ENCODE results near the gene MROH9.
"Not testable (repeated sequence)": the region's sequence is repeated elsewhere in the genome, so short reads cannot be mapped to it uniquely, and the experiment has no call there.

Gene MROH9, protein sequence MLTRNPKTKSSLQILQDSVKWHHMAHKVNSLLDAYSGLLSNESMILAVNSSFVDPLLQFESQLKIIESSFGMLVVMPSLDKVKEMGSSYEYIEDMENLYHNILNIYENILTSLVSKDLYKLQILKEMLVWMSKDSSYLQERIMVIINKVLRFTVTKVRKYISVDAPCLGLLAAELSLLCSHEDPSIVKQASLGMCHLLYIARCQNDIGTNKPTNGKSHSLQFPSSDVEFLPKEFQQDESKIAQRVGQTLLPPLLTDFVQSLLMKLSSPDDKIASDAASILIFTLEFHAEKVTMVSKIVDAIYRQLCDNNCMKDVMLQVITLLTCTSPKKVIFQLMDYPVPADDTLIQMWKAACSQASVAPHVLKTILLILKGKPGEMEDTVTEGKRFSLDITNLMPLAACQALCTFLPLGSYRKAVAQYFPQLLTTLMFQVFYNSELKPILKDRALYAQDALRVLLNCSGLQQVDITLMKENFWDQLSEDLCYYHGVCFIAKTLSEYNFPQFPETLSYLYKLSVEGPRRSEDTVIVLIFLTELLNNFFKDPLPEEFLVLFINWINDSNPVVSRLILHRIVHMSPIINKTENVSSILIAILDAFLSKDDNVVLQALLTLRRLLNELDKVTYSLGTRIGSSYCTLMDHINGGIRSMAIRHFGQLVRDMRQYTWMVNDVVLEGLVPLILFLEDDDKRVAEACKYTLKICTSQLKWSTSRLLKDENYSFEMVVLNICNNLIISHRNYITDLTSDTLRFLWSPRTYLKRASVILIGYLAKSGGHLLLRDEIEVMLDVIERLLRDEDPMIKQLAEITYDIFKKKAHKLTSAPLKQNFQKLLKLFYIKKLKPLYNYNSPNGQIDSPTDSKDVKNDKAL

DNA sequence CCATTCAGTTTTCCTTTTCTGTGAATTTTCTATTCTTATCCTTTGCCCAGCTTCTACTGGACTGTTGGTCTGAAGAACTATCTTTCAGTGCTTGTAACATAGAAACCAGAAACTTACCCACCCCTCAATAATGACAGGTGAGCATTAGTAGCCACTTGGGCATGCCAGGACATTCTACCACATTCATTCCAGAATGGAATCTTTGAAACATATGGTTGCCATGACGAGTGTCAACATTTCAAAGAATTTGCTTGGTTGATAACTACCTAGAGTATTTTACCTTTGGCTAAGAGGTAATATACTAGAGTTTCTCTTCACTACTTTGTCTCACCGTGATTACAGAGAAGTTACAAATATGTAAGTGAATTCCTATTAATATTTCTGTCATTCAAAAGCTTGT lies at the start of gene MROH9:
MROH9 (plus strand) TSS at position 304 of the 400 bp plus-strand sequence. CDS start 10,023 bp downstream, outside the sequence.
- no peak for DNase-seq (ENCODE audit: low read depth)

DNA sequence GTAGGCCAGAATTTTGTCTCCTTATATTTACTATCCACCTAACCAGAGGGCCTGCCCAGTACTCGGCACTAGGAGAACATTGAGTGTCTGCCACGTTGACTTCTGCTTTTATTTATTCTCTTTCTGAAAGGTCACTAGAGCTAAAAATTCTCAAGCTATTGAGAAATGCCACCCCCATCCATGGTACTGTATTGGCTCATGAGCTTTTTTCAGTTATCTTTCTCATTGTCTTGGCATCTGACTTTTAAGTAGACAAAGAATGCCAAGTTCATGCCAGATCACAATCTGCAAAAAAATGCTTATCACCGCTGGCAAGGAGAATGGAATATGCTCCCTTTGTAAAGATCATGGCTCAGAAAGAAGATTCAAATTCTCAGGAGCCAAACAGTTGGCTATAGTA lies 49.8 kb upstream of the MROH9 start:
- DNase-seq (ENCODE audit: low read depth): no peak

DNA sequence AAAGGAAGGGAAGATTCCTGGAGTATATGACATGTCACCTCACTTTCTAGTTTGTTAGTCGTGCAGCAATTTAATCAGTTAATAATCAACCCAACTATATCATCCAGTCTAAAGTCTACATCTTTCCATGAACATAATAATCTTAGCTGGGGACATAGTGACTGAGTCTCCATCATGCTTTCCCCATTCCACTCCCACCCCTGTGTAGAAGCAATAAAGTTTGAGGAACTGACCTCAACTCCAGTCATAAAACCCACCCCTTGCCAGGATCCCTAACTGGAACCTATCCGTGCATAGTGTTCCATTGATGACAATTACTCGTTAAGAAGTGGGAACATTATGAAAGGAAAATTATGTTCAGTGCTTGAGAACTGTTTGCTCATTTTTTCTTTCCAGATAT lies 48.9 kb upstream of the MROH9 start:
- no peak for DNase-seq (ENCODE audit: low read depth)

DNA sequence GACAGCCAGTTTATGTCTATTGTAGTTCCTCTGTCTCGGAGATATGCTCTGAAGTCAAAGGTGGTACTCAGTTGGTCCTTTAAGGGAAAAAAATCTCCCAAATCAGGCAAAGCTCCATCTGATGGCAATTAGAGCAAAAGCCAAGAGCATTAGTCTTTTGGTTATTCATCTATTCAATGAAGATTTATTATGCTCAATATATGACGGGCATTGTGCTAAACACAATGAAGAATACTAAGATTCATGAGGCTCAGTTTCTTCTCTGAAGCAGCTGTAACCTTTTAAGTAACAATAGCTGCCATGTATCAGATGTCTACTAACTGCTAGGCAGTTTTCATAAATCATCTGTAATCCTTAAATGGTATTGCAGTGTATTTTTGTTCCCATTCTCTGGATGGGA lies 47.6 kb upstream of the MROH9 start:
- no peak for DNase-seq (ENCODE audit: low read depth)

DNA sequence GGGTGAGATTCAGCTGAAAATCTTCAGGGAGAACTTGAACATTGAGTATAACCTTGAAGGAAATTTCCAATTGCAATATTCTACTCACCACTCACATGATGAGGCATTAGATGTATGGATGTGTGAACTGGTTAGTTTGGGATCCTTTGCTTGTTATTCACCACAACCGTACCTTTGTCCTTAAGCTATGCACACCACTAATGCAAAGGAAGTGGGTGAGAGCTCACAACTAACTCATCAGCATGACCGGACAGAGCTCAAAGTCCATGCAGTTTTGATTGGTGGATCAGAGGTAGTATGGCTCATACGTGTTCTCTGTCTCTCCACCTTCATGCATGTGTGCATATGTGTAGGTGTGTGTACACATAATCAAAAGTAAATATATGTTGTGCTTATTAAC lies 43.5 kb upstream of the MROH9 start:
- no peak for DNase-seq (ENCODE audit: low read depth)

DNA sequence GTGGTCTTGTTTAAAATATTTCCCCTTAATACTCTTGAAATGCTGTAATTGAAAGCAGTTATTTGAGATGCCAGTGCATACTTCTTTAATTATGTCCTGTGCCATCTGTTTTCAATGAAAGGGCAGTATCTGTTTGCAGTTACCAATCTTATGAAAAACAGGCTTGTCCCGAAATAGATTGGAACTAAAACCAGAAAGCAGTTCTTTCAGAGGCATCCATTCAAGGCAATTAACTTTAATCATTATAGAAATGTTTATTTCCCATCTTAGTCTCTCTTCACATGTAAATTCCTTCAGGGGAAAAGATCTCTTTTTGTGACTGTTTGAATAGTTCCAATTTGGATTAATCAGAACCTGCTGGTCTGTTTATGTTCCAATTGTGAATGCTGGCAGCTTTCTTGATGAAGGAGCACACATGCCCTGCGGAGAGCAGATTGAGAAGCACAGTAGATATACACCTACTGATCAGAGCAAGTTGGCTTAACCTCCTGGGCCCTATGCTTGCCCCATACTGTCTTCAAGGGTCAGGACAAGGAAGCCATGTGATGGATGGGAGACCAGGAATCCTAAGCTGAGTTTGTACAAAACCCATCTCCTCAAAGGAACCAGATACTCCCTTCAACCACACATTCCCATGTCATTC lies 41.6 kb upstream of the MROH9 start:
- no peak for DNase-seq (ENCODE audit: low read depth)

DNA sequence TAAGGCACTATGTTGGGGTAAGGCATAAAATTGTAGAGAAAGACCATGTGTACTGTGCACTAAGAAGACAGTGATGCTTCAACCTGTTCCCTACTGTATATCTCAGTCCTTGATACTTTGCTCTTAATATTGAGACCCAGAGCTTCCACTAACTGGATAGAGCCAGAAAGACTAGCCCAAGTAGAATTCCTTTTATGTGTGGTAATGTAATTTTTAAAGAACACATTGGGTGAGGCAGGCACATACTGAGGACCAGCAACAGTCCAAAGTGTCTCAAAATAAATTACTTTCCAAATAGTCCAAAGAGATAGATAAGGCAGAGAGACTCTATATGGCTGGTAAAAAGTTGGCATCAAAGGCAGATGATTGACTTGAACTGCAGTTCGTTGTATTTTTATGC lies 31.4 kb upstream of the MROH9 start:
- no peak for DNase-seq (ENCODE audit: low read depth)

DNA sequence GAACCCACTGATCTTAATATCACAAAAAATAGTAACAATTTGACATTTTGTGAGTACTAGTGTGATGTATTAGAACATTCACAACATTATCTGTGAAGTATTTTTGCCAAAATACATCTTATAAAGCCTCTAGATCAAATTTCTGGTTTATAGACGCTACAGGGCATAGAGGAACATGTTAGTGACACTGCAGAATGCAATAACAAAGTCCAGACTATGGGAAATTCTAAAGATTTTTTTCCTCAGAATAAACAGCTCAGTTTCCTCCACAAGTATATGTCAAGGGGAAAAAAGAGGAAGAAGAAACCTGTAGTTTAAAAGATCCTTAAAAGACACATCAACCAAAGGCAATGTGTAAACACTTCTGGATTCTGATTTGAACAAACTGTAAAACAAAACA lies 26.4 kb upstream of the MROH9 start:
- no peak for DNase-seq (ENCODE audit: low read depth)

DNA sequence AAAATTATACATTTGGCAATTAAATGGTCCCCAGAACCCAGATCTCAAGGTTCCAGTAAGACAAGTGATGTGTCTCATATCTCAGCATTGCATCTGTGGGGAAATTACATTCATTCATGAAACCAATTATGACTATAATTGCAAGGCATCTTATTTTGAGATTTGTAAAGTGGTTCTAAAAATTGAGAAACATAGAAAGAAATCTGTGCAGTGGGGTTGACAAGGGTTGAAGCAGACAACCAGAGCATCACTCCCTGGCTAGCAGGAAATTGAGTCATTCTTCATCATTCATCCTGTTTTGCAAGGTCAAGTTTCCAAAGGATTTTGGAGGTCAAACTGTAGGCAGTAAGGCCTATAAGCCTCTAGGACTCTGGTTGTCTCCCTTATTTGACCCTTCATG lies 25.1 kb upstream of the MROH9 start:
- no peak for DNase-seq (ENCODE audit: low read depth)

DNA sequence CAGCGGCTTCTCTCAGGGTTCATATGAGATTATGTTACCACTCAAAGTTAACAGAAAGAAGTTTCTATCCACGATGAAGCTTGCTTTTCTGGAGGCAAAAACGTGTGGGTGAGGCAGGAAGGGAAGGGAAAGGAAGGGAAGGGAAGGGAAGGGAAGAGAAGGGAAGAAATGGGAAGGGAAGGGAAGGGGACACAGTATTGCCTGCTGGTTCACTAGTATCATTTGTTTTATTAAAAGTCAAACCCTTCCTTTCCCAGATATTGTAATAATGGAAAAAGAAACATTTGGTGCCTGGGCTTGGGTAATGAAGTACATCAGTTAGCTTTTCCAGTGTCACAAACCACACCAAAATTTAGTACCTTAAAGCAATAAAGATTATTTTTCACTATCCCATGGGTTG lies 18.0 kb upstream of the MROH9 start:
- DNase-seq (ENCODE audit: low read depth): no peak

DNA sequence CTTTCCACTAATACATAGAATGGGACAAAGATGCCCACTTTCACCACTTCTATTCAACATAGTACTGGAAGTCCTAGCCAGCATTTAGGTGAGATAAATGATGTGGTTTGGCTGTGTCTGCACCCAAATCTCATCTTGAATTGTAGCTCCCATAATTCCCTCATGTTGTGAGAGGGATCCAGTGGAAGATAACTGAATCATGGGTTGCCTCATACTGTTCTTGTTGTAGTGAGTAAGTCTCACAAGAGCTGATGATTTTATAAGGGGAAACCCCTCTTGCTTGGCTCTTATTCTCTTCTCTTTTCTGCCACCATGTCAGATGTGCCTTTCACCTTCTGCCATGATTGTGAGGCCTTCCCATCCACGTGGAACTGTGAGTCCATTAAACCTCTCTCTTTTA lies 10.7 kb upstream of the MROH9 start:
- DNase-seq (ENCODE audit: low read depth): not testable (repeated sequence)

DNA sequence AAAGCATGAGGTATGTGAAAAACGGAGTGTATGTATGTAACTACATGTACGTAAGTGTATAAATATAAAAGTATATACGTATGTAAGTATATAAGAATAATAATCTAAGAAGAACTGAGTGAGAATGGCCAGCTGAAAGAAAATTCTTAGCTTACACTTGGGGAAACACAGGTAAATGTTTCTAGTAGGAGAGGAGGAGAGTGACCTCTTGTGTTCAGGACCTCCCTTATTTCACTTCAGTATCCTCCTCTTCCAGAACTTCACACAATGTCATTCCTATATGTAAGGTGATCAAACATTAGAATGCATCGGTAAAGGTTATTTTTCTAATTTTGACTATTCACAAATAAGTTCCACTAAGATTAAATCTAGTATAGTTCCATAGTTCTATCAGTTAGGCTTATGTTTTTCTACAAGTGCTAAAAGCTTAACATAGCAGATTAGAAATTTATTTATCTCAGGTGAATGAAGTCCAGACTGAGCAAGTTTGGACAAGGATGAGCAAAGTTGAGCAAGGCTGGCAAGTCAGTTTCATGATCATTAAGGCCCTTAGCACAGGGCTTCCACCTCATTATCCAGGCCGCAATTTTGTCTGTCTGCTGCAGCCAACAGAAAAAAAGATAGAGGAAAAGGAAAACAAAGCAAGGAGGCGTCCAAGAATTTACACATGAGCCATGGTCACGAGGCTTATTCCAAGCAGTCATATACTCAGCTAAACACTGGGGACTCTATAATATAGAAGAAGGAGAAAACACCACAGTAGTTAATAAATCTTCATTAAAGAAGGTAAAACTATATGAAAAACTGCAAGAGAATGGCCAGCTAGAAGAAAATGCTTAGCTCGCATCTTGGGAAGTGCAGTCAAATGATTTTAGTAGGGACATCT lies 7.1 kb upstream of the MROH9 start:
- DNase-seq (ENCODE audit: low read depth): no peak

DNA sequence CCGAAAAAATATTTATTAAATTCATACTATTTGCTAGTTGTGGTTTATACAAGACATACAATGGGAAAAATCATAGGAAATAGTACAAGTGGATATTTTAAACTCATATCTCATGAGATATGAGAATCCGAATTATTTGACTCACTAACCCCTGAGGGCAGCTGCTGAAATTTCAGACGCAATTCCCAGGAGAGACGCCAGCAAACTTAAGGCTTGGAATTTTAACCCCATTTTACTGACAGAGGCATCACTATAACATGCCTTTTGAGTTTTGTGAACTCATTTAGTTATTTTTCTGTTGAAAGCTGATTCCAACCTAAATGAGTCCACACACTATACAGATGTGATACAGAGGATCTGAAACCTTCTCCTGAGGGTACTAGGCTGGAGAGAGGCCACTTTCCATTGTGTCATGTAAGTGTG lies 5.9 kb upstream of the MROH9 start:
- DNase-seq (ENCODE audit: low read depth): no peak

DNA sequence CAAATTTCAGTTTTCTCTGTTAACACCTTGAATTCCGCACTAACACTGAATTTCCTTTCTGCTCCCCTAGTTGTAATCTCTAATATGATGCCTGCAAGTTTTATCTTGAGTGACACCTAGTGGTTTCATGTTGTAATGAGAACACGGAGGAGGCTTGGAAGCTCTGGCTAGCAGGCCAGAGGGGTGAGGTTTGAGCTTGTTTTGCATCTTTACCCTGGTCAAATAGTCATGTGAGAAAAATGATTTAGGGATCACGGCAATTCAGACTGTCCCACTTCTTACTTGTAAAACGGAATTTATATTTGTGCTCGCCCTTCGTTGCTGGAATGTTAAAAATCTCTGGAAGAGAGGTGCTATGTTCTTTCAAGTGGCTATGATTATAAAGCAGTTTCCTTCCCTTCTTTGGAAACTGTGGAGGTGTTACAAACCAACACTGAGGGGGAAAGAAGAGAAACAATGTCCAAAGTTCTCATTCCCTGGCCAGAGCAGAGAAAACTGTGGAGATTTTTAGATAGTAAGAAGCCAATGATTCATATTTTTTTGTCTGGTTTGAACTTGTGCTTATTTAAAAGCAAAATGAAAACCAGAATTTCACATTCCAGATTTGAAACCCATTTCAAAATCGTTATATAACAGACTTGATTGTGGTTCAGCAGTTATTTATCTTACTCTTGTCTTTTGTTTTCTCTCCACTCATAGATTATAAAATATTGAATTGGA lies 5.3 kb upstream of the MROH9 start:
- DNase-seq (ENCODE audit: low read depth): no peak

DNA sequence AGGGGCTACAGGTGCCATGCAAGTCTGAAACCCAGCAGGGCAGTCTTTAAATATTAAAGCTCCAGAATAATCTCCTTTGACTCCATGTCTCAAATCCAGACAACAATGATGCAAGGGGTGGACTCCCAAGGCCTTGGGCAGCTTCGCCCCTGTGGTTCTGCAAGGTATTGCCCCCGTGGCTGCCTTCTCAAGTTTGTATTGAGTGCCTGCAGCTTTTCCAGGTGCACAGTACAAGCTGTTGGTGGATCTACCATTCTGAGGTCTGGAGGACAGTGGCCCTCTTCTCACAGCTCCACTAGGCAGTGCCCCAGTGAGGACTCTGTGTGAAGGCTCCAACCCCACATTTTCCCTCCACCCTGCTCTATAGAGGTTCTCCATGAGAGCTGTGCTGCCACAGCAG lies 3.7 kb upstream of the MROH9 start:
- DNase-seq (ENCODE audit: low read depth): no peak

DNA sequence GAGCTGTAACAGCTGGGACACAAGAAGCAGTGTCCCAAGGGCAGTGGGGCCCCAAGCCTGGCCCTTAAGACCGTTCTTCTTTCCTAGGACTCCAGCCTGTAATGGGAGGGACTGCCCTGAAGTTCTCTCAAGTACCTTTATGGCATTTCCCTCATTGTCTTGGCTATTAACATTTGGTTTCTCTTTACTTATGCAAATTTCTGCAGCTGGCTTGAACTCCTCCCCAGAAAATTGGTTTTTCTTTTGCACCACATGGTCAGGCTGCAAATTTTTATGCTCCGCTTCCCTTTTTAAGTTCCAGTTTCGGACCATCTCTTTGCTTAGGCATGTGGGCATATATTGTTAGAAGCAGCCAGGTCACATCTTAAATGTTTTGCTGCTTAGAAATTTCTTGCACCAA lies 3.1 kb upstream of the MROH9 start:
- DNase-seq (ENCODE audit: low read depth): no peak

DNA sequence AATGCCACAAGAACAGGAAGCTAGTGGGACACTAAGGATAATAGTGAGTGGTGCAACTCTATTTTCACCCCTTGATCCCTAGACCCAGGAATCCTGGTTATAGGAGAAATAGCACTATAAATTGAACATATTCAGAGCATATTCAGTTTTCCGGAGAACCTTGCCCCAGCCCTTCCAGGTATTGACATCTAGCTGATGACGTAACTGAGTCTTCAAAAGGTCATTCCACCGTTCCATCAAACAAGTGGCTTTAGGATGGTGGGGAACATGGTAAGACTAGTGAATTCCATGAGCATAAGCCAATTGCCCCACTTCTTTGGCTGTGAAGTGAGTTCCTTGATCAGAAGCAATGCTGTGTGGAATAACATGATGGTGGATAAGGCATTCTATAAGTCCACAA lies 2.9 kb downstream of the MROH9 start:
- DNase-seq (ENCODE audit: low read depth): no peak

DNA sequence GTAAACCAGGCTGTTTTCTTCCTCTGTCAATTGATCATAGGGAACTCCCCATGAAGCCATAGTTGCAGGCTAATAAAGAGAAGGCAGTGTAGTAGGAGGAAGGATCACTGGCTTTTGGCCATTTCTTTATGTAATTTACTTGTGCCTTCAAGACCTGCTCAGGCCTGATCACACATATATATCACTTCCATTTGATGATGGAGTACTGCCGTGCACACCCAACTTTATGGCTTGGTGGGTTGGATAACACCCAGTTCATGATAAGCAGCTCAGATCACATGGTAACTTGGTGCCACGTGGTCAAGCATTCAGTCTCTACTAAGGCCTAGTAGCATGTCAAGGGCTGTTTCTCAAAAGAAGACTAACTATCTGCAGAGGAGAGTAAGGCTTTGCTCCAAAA lies 4.1 kb downstream of the MROH9 start:
- no peak for DNase-seq (ENCODE audit: low read depth)

DNA sequence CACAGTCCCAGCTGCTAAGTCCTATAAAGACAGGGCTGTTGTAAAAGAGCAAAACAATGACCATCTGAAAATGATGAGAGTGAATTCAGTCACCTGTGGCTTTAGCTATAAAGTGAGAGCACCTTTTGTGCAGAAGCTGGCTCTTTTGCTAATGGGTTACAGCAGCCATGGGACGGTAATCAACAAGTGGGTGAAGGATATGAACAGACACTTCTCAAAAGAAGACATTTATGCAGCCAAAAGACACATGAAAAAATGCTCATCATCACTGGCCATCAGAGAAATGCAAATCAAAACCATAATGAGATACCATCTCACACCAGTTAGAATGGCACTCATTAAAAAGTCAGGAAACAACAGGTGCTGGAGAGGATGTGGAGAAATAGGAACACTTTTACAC lies 16.4 kb downstream of the MROH9 start:
- not testable (repeated sequence) for DNase-seq (ENCODE audit: low read depth)

DNA sequence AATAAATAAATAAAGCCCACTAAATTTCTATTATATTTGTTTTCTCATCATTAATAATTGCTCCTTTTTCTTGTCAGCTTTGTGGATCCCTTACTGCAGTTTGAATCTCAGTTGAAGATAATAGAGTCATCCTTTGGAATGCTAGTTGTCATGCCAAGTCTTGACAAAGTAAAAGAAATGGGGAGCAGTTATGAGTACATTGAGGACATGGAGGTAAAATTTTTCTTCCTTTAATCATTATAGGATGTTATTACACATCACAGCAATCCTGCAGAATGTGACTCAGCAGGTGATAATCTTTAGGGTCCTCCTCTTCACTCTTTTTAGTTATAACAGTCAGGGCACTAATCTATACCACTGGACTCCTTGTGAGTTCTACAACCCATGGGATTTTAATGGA lies 24.1 kb downstream of the MROH9 start:
- DNase-seq (ENCODE audit: low read depth): no peak

DNA sequence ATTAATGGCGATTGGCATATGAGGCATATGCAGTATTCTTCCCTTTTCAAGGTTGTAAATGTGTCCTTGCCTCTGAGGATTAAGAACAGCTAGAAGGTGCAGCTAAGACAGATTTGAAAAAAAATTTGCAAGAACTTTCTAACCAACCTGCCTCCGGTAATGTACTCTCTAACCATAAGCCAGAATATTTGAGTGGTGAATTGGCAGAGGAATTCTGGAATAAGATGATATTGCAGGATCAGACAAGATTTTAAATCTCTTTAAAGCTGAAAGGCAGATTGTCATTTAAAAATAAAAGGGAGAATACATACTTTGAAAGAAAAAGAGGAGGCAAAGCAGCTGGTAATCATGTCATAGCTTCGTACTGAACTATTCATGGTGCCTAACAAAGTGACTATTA lies 29.2 kb downstream of the MROH9 start:
- no peak for DNase-seq (ENCODE audit: low read depth)
